HCEC 1CT (cell line): ENCODE measurements around the gene SCN3A.

Experiments
- DNase-seq: peaks from one replicate; pipeline ENCODE4 v3.0.0-alpha.2; 2017

SCN3A gene

GRCh38 chr2:165109915-165110314, 93.9 kb downstream of the SCN3A start:
- no peak for DNase-seq

DNA sequence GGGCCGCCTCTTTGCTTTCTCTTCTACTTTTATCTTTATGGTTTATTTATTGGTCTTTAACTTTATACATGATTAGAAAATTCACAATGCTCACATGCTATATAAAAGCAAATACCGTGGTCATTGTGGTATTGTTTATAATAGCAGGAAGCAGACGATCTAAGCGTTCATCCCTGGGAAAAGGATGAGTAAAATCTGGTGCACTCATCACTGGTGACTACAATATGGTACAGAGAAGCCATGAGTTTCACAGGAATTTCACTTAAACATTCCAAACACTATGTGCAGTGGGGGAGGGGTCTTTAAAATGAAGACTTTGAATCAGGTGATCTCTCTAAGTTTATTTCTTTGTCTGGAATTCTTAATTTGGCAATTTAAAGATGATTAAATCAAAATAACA, 97.9 kb downstream of the SCN3A start:
- DNase-seq = peak; percentile 4

DNA sequence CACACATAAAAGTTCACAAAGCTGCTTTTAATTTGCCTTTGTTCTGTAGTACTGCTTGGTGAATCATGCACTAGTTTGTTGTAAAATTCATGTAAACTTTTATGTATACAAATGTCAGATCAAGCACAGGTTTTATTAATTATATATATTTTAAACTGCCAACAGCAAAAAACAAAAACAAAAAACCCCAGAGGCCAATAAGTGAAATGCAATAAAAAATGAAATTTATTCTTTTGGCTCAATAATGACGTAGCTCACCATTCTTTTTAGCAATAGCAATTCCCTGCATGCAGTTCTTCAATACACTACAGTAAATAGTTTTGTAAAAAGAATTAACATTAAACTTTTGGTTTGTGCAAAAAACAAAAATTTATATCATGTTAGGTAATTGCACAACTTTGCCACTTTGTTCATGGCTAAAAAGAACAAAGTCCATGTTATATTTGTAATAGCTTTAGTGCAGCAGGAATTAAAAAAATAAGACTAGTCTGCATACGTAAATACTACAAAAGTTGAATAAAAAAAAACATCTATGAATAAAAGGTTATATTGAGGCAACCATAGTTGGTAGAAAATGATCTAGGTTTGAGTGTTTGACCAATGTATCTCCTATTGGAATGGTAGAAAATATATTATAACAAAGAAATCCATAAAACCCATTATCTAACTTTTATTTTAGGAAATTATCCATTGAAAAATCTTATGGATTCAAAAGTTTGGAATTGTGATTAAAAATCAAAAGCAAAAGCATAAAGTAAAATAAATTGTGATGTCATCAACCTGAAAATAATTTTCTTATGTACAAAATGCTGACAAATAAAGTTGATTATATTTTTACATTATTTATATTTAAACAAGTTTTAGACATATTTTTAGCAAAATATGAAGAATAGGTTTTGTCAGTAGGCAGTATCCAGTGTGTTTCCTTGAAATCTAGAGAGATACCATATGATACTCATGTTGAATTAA, 115.6 kb downstream of the SCN3A start:
- DNase-seq = no peak

- DNase-seq = no peak
Observed at GRCh38 chr2:165086337-165086736, 117.5 kb downstream of the SCN3A start.

GRCh38 chr2:165083326-165083725, 120.5 kb downstream of the SCN3A start:
- DNase-seq = no peak

DNA sequence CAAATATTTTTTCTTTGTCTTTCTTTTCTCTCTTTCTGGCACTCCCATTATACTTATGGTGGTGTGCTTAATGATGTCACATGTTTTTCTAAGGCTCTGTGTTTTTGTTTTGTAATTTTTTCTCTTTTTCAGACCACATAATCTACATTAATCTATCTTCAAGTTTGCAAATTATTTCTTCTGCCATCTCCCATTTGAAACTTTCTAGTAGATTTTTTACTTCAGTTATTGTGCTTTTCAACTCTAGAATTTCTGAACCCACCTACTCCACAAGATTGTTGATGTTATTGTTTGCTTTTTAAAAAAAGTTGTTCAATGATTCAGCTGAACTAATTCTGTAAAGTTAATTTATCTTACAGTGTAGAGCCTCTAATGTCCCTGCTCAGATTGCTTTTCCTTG, 121.4 kb downstream of the SCN3A start:
- DNase-seq = no peak

- no peak for DNase-seq
Observed at GRCh38 chr2:165081276-165081675, 122.6 kb downstream of the SCN3A start.

GRCh38 chr2:165079432-165079831, 124.4 kb downstream of the SCN3A start:
- no peak for DNase-seq

GRCh38 chr2:165078913-165079312, 124.9 kb downstream of the SCN3A start:
- DNase-seq = no peak

DNA sequence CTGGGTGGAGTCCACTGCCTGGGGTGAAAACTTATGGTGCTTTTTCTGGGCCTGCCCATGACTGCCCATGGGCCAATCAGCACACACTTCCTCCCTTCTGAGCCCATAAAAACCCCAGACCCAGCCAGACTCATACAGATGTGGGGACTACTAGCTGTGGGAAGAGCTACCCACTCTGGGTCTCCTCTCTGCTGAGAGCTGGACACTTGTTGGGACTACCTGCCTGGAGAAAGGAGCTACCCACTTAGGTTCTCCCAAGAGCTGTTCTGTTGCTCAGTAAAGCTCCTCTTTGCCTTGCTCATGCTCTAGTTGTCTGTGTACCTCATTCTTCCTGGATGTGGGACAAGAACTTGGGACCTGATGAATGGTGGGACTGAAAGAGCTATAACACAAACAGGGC, 129.0 kb downstream of the SCN3A start:
- no peak for DNase-seq

DNA sequence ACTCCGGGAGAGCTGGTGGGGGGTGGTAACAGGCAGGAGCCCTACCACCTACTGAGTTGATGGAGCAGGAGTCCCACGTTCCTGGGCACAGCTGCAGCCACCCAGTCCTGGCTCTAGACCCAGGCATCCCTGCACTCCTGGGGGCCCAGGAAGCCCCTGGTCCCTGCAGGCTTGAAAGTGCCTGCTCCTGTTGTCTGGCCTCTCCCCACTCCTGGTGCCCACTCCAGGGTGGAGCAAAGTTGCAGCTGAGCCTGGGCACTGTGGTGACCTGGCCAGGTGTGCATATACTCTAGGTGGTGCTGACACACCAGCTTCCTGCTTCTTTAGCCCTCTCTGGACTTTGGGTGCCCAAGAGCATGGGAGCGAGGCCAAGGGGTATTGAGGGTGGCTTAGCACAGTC, 129.5 kb downstream of the SCN3A start:
- no peak for DNase-seq

DNA sequence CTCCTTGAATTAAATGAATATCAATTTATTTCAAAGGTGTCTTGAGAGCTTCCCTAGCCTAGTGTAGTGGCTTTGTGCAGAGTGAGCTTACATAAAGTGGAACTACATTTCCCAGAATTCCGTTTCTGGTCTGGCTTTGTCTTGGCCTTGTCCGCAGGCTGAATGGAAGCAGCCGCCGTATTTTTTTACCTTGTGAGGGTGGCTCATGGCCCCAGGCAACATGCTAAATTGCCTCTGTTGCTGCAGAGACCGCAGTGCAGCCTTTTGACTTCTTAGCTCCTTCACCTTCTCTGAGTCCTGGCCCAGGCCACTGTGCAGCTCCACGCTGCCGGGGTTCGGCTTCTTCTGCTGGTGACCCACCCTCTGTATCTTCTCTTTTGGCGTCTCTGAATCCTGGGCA, 133.8 kb downstream of the SCN3A start:
- no peak for DNase-seq

DNA sequence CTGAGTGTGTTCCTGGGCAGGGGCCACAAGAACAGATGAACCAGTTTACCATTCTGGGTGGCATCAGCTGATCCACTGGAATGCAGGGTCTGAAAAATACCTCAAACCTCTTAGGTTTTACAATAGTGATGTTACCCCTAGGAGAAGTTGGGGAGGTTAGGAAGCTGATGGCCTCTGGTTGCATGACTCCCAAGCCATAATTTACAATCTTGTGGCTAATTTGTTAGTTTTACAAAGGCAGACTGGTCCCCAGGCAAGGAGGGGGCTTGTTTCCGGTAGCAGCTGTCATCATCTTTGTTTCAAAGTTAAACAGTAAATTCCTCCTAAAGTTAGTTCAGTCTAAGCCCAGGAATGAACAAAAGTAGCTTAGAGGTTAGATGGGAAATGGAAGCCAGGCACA, 134.7 kb downstream of the SCN3A start:
- no peak for DNase-seq

DNA sequence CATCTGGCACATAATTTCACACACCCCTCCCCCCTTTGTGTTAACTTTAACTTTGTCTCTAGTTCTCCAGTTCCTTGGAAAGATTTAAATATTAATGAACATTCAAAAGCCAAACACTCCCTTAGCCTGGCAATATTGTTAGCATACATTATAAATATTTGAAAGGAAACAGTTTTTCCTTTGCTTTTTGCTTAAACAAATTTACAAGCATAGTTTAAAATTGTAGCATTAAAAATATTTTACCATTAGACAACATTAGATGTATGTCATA, 135.4 kb downstream of the SCN3A start:
- no peak for DNase-seq

GRCh38 chr2:165067643-165068486, 136.0 kb downstream of the SCN3A start:
- peak; percentile 25 for DNase-seq

GRCh38 chr2:165064743-165065142, 139.1 kb downstream of the SCN3A start:
- DNase-seq = no peak

- no peak for DNase-seq
Observed at GRCh38 chr2:165060411-165060810, 143.4 kb downstream of the SCN3A start.

- no peak for DNase-seq
Observed at GRCh38 chr2:165058476-165059265, 145.2 kb downstream of the SCN3A start.

- no peak for DNase-seq
Observed at GRCh38 chr2:165057931-165058330, 145.9 kb downstream of the SCN3A start.

- DNase-seq = no peak
Observed at GRCh38 chr2:165057308-165057707, 146.5 kb downstream of the SCN3A start.

DNA sequence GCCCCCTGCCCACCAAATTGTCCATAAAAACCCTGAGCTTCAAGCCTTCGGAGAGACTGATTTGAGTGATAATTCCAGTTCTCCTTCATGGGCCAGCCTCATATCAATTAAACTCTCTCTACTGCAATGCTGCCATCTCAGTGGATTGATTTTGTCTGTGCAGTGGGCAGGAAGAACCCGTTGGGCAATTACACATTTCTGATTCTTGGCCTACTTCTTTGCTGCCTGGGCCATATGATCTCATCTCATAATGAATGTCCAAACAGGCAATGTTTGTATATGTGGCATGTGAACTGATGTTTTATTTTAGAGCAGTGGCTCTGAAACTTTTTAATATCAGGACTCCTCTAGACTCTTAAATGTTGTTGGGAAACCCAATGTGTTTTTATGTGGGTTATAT, 147.3 kb downstream of the SCN3A start:
- no peak for DNase-seq

GRCh38 chr2:165055082-165055851, 148.6 kb downstream of the SCN3A start:
- DNase-seq = no peak

GRCh38 chr2:165054652-165055051, 149.2 kb downstream of the SCN3A start:
- DNase-seq = no peak
